Adrenal gland (tissue), 12 donors: ENCODE data around the gene NR6A1. TPM values are rescaled to one million over a fixed set of nuclear protein-coding genes. Genes with fewer than 3 reads are reported as not detected.

Experiments
- DNase-seq, 7 donors: peaks; one replicate each; pipeline ENCODE4 v3.0.0-alpha.2; 2019 to 2020
- H3K27ac ChIP-seq, 5 donors: fragments of 200-600 bp; sonication (generic) in 4 of 5; 1 replicate in 3 of 5; 2 replicates in 2 of 5; pipeline versions ENCODE4 v1.5.1 to v1.8.0; 2016 to 2020; ENCODE audit warnings: mild to moderate bottlenecking in 1 of 5
- H3K27me3 ChIP-seq: fragments of 200-600 bp; 2 replicates; pipeline ENCODE4 v1.8.0; 2021
- H3K36me3 ChIP-seq, 2 donors: fragments of 200-600 bp; replicated peaks in 1 of 2; 1 replicate in 1 of 2; 2 replicates in 1 of 2; pipeline versions ENCODE4 v1.5.1 to v1.8.0; 2018 to 2022
- H3K4me1 ChIP-seq, 2 donors: fragments of 200-600 bp; replicated peaks in 1 of 2; 1 replicate in 1 of 2; 2 replicates in 1 of 2; pipeline versions ENCODE4 v1.5.1 to v1.8.0; 2018 to 2021
- H3K4me3 ChIP-seq, 4 donors: fragments of 200-600 bp; sonication (generic) in 3 of 4; one replicate each; pipeline ENCODE4 v1.5.1; 2016 to 2018
- H3K9me3 ChIP-seq, 3 donors: fragments of 200-600 bp; sonication (generic) in 1 of 3; replicated peaks in 1 of 3; 1 replicate in 2 of 3; 2 replicates in 1 of 3; pipeline versions ENCODE4 v1.5.1 to v1.8.0; 2016 to 2021
- POLR2A ChIP-seq, 2 donors: fragments of 450-650 bp; IDR thresholded peaks; one replicate each; pipeline ENCODE4 v1.6.1; 2017; ENCODE audit warnings: antibody characterized with exemption in 2 of 2, mild to moderate bottlenecking in 2 of 2, moderate library complexity in 1 of 2
- WGBS, 4 donors: extraction: QIAGEN DNeasy Blood & Tissue Kit in 2 of 4; methylation state at CpG; one replicate each; pipeline versions ENCODE4 v1.1.5 to v1.1.7; 2013 to 2017; 5-methylcytosine and 5-hydroxymethylcytosine counted together
- intact Hi-C, 2 donors: fragments of 100-400 bp; cut with DNase I; formaldehyde crosslinking; loops; one replicate each; pipeline versions ENCODE4 v1.14.1 to v1.15.0; 2022 to 2023
- polyA plus RNA-seq, 3 donors: library from polyadenylated mRNA; stranded (reverse); fragments of 200-250 nt in 2 of 3; fragments of 350-450 nt in 1 of 3; fragmentation: Illumina TruSeq in 1 of 3; extraction: RNeasy Lipid Tissue Mini Kit (QIAGEN cat#74804) in 1 of 3; gene quantifications; one replicate each; pipeline ENCODE4 v1.2.3, GENCODE V29; 2013 to 2014
- total RNA-seq, 9 donors: library from RNA; depleted of rRNA in 4 of 9; stranded (reverse); fragments of >200 nt in 4 of 9; fragments of 120-200 nt in 1 of 9; fragmentation: NEBNext Ultra II Directional in 1 of 9; extraction: Animal tissue kit (Norgen Biotek cat#: 25700) in 1 of 9; gene quantifications; one replicate each; pipeline versions ENCODE4 v1.1.0 to v1.2.4, GENCODE V29; 2013 to 2023
- TF ChIP-seq, protein P1 (sequence below), 6 experiments: fragments of 450-650 bp in 4 of 6; fragments of 200-600 bp in 2 of 6; sonication (generic) in 1 of 6; IDR thresholded peaks; 1 replicate in 5 of 6; 2 replicates in 1 of 6; pipeline versions ENCODE4 v1.5.1 to v1.8.0; 2016 to 2021; ENCODE audit warnings: antibody characterized with exemption in 6 of 6, mild to moderate bottlenecking in 2 of 6, moderate library complexity in 1 of 6
- donor health status: healthy with polysubstance abuse.
- donor health status: Bipolar disorder and iron deficiency.
- donor health status: DM: yes; HTN: yes; CAD: no.
- donor health status: DM: no; HTN: no; CAD: no.
- donor health status: DM: no; HTN: no; CAD: no.
- donor health status: DM: yes; HTN: yes; CAD: no.

The NR6A1 gene
- total and polyA plus RNA-seq, 12 donors: 0.46 to 9.8 (median 1.5) TPM

DNA sequence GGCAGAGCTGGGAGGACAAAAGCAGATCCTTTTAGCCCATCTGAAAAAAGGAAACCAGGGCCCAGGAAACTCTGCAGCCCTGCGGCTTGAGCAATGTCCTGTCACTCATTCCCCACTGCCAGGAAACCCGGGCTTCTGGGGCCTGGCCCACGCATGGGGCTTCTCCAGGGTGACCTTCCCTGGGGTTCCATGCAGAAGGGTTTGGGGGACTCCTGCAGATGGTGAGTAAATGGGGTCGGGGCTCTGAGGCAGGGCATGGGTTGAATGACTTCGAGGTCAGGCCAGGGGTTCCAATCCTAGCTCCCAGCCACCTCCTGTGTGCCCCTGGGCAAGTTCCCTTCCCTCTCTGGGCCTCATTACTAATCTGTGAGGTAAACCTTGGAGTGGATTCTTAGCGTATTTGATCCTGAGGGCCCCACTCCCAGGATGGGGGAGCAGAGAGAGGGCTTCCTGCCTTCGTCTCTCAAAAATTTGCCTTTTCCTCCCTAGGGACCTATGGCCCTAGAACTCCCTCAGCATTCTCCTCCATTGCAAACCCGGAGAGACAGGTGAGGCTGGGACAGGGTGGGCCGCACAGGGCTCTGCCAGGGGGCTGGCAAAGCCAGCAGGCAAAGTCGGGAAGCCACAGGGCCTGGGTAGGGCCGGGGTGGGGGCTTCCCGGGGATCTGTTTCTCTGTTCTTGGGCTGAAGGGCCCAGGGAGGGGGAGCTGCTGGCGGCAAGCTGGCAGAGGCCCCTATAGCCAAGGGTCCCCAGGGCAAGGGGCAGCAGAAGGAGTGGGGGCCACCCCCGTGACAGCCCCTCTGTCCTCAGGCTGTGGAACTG, 295.0 kb downstream of the NR6A1 start:
- intact Hi-C loops: loop anchor here in 1 of 2 donors (5.0 kb wide), 1 partner anchor 54 kb away; no protein-coding TSS in a partner anchor

DNA sequence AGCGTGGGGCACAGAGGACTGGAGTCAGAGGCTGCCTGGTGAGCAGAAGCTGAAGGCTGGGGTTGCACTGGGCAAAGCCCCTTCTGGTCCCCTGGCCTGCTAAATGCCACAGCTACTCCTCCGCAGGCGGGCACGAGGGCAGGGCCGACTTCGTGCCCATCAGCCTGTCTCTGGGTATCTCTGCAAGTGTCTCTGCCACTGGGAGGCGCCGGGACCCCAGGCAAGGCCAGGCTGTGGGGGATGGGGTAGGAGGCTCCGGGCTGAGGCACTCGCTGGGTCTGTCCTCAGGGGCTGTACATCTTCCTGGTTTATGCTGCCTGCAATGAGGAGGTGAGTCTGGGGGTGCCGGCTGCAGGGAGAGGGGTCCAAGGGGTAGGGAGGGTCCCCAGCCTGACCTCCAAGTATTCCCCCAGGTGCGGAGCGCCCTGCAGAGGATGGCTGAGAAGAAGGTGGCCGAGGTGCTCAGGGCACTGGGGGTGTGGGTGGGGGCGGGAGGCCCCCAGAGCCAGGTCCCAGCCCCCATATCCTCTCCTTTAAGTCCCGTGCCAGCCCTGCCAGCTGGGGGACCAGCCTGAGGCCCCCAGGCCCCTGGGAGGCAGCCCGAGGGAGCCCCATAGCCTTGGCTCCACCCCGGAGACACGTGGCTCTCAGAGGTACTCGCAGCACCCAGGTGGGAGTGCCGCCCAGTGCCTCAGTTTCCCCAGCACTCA, 295.8 kb downstream of the NR6A1 start:
- intact Hi-C loops: loop anchor here in 1 of 2 donors (5.0 kb wide), 1 partner anchor 53 kb away; no protein-coding TSS in a partner anchor
- no peak for DNase-seq
- H3K9me3 ChIP-seq: no peaks in the 10 kb centered on the region
- no peaks in the 10 kb centered on the region for H3K36me3 ChIP-seq
- H3K27me3 ChIP-seq: peaks cover 7% of the 10 kb centered on the region
- H3K4me1 ChIP-seq: peaks cover 6 to 9% of the 10 kb centered on the region in 2 donors
- TF ChIP-seq, protein P1, sequence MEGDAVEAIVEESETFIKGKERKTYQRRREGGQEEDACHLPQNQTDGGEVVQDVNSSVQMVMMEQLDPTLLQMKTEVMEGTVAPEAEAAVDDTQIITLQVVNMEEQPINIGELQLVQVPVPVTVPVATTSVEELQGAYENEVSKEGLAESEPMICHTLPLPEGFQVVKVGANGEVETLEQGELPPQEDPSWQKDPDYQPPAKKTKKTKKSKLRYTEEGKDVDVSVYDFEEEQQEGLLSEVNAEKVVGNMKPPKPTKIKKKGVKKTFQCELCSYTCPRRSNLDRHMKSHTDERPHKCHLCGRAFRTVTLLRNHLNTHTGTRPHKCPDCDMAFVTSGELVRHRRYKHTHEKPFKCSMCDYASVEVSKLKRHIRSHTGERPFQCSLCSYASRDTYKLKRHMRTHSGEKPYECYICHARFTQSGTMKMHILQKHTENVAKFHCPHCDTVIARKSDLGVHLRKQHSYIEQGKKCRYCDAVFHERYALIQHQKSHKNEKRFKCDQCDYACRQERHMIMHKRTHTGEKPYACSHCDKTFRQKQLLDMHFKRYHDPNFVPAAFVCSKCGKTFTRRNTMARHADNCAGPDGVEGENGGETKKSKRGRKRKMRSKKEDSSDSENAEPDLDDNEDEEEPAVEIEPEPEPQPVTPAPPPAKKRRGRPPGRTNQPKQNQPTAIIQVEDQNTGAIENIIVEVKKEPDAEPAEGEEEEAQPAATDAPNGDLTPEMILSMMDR (IDR thresholded peaks at IDR 0.05): no peak
- TF ChIP-seq POLR2A (IDR thresholded peaks at IDR 0.05): no peak
- WGBS, 4 donors: 66 to 70% (median 67%) methylated on average over 2 to 21 of the region's 21 CpGs
- H3K4me3 ChIP-seq: no peak overlapping the region
- H3K27ac ChIP-seq: no peak overlapping the region

More for the DNA sequence above, 295.0 kb downstream of the NR6A1 start:
- TF ChIP-seq, protein P1 (IDR thresholded peaks at IDR 0.05): no peak
- TF ChIP-seq POLR2A (IDR thresholded peaks at IDR 0.05): no peak
- no peak overlapping the region for H3K27ac ChIP-seq
- peak in 1 of 7 donors; percentile 12 for DNase-seq
- WGBS, 4 donors: 69 to 90% (median 77%) methylated on average over 5 to 14 of the region's 14 CpGs
- H3K4me3 ChIP-seq: no peak overlapping the region
- no peaks in the 10 kb centered on the region for H3K36me3 ChIP-seq
- peaks cover 7% of the 10 kb centered on the region for H3K27me3 ChIP-seq
- H3K4me1 ChIP-seq: peaks cover 8 to 14% of the 10 kb centered on the region in 2 donors
- H3K9me3 ChIP-seq: no peaks in the 10 kb centered on the region

DNA sequence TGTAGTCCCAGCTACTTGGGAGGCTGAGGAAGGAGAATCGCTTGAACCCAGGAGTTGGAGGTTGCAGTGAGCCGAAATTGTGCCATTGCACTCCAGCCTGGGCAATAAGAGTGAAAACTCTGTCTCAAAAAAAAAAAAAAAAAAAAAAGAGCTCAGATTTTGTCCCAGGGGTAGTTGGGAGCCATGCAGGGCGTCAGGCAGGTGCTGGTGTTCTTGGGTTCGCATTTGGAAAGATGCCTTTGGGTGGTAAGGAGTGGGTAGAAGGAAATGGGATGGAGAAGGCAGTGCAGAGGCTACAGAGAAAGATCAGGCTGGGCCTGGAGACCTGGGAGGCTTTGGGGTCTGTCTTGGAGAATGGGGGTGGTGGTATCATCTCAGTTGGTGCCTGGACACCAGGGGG, 297.0 kb downstream of the NR6A1 start:
- Histone ChIP-seq H3K9me3 (no peaks in the 10 kb centered on the region), H3K27me3 (peaks cover 7% of the 10 kb centered on the region), H3K36me3 (no peaks in the 10 kb centered on the region), H3K4me3 (no peak overlapping the region), H3K4me1 (peaks cover 6 to 9% of the 10 kb centered on the region in 2 donors), H3K27ac (no peak overlapping the region)
- 65 to 93% (median 82%) methylated on average over 4 of the region's 4 CpGs for WGBS, 4 donors
- intact Hi-C loops: no loop called here
- DNase-seq: no peak
- TF ChIP-seq, protein P1 (IDR thresholded peaks at IDR 0.05): no peak
- TF ChIP-seq POLR2A (IDR thresholded peaks at IDR 0.05): no peak

DNA sequence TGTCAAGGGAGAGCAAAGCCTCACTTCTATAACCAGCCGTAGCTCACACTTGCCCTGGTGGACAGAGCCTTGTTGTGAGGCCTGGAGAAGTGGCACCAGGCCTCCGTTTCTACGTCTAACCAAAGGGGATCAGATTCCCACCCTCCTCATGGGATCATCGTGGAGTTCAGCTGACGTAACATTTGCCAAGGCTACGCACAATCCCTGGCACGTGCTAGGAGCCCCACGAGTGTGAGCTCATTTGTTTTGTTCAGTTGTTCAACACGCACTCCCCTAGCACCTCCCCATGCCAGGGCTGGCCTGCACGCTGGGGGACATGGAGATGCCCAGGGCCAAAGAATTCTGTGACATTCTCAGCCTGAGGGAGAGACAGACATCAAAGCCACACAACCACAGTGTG, 297.8 kb downstream of the NR6A1 start:
- H3K27ac ChIP-seq: no peak overlapping the region
- no peaks in the 10 kb centered on the region for H3K36me3 ChIP-seq
- no peak overlapping the region for H3K4me3 ChIP-seq
- peaks cover 7% of the 10 kb centered on the region for H3K27me3 ChIP-seq
- no peak for TF ChIP-seq POLR2A (IDR thresholded peaks at IDR 0.05)
- TF ChIP-seq, protein P1 (IDR thresholded peaks at IDR 0.05): no peak
- peaks cover 6 to 9% of the 10 kb centered on the region in 2 donors for H3K4me1 ChIP-seq
- no peaks in the 10 kb centered on the region for H3K9me3 ChIP-seq
- intact Hi-C loops: no loop called here
- DNase-seq: no peak
- WGBS, 4 donors: 63 to 78% (median 67%) methylated on average over 9 to 10 of the region's 10 CpGs
